Cardiac muscle cell (in vitro differentiated cells and primary cell): ENCODE data around the gene KHDC4. TPM values are rescaled to one million over a fixed set of nuclear protein-coding genes. Genes with fewer than 3 reads are reported as not detected.
"Not testable (repeated sequence)": the region's sequence is repeated elsewhere in the genome, so short reads cannot be mapped to it uniquely, and the experiment has no call there.

Source experiments
- DNase-seq, 2 donors: peaks; one replicate each; pipeline versions ENCODE4 v3.0.0 to v3.0.0-alpha.2; 2010 to 2017; ENCODE audit warnings: low read depth in 1 of 2, low spot score in 1 of 2
- H3K27ac ChIP-seq: fragments of 200-600 bp; sonication (generic); 2 replicates; pipeline ENCODE4 v1.5.1; 2016
- H3K27me3 ChIP-seq: fragments of 200-600 bp; sonication (generic); 2 replicates; pipeline ENCODE4 v1.6.0; 2016; ENCODE audit warnings: control low read depth
- H3K36me3 ChIP-seq: fragments of 200-600 bp; sonication (generic); 2 replicates; pipeline ENCODE4 v1.5.1; 2016; ENCODE audit warnings: control low read depth
- H3K4me1 ChIP-seq: fragments of 200-600 bp; sonication (generic); 2 replicates; pipeline ENCODE4 v1.8.1; 2017; ENCODE audit warnings: low read depth, mild to moderate bottlenecking, mixed run types
- H3K4me3 ChIP-seq: fragments of 200-600 bp; sonication (generic); 2 replicates; pipeline ENCODE4 v1.5.1; 2016; ENCODE audit warnings: mild to moderate bottlenecking
- H3K9me3 ChIP-seq: fragments of 200-600 bp; sonication (generic); 2 replicates; pipeline ENCODE4 v1.5.1; 2017; ENCODE audit warnings: low read depth, mild to moderate bottlenecking, control low read depth
- polyA plus RNA-seq: library from polyadenylated mRNA; unstranded; fragments of >200 nt; fragmentation: Nextera tagmentation; extraction: Ambion mirVana; gene quantifications from 2 replicates; pipeline ENCODE4 v1.2.1, GENCODE V29; 2016
- total RNA-seq: library from RNA; depleted of rRNA; stranded (reverse); fragments of >200 nt; gene quantifications from 2 replicates; pipeline ENCODE4 v1.2.3, GENCODE V29; 2016
- TF ChIP-seq, protein P1 (sequence below): IDR thresholded peaks from 2 replicates; pipeline ENCODE4 v1.5.1; 2012; ENCODE audit warnings: low read depth, mild to moderate bottlenecking, low read length

KHDC4 gene
- total and polyA plus RNA-seq, 2 experiments from 2014 or later, result 26.6 to 86.4 TPM

DNA sequence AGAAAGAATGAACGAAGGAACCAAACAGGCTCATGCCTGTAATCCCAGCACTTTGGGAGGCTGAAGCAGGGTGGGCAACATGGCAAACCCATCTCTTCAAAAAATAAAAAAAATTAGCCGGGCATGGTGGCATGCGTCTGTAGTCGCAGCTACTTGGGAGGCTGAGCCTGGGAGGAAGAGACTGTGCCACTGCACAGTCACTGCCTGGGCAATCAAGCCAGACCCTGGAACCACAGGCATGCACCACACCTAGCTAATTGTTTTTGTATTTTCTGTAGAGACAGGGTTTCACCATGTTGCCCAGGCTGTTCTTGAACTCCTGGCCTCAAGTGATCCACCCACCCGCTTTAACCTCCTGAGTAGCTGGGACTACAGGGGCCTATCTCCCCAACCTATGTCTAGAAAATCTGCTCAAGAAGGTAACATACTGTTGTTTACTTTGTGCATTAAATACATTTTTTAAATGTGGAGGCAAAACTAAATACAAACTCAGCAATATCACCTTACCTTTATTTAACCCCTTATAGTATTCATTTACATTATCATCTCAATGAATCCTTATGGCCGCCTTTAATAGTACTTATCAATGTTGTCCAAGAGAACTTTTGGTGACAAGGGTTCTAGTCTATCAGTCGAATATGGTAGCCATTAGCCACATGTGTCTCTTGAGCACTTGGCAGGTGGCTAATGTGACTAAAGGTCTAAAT lies 2.7 kb downstream of the KHDC4 start:
- no peak overlapping the region for H3K27ac ChIP-seq
- TF ChIP-seq, protein P1, sequence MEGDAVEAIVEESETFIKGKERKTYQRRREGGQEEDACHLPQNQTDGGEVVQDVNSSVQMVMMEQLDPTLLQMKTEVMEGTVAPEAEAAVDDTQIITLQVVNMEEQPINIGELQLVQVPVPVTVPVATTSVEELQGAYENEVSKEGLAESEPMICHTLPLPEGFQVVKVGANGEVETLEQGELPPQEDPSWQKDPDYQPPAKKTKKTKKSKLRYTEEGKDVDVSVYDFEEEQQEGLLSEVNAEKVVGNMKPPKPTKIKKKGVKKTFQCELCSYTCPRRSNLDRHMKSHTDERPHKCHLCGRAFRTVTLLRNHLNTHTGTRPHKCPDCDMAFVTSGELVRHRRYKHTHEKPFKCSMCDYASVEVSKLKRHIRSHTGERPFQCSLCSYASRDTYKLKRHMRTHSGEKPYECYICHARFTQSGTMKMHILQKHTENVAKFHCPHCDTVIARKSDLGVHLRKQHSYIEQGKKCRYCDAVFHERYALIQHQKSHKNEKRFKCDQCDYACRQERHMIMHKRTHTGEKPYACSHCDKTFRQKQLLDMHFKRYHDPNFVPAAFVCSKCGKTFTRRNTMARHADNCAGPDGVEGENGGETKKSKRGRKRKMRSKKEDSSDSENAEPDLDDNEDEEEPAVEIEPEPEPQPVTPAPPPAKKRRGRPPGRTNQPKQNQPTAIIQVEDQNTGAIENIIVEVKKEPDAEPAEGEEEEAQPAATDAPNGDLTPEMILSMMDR, result no peak
- H3K9me3 ChIP-seq, result no peaks in the 10 kb centered on the region
- DNase-seq, result no peak
- no peaks in the 10 kb centered on the region for H3K27me3 ChIP-seq
- no peak overlapping the region for H3K4me3 ChIP-seq
- peaks cover 50% of the 10 kb centered on the region for H3K36me3 ChIP-seq
- peaks cover 24% of the 10 kb centered on the region for H3K4me1 ChIP-seq

DNA sequence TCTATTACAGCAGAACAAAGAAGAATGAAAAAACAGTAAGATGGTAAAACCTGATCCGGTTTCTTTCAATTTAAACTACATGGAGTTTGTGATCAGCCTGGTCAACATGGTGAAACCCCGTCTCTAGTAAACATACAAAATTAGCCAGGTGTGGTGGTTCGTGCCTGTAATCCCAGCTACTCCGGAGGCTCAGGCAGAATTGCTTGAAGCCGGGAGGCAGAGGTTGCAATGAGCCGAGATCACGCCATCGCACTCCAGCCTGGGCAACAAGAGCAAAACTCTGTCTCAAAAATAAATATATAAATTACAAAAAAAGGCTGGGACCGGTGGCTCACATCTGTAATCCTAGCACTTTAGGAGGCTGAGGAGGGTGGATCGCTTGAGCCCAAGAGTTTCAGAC lies 3.5 kb downstream of the KHDC4 start:
- not testable (repeated sequence) for H3K9me3 ChIP-seq, H3K27ac ChIP-seq, H3K27me3 ChIP-seq, H3K4me3 ChIP-seq, DNase-seq
- peaks cover 24% of the 10 kb centered on the region for H3K4me1 ChIP-seq
- peaks cover 58% of the 10 kb centered on the region for H3K36me3 ChIP-seq

DNA sequence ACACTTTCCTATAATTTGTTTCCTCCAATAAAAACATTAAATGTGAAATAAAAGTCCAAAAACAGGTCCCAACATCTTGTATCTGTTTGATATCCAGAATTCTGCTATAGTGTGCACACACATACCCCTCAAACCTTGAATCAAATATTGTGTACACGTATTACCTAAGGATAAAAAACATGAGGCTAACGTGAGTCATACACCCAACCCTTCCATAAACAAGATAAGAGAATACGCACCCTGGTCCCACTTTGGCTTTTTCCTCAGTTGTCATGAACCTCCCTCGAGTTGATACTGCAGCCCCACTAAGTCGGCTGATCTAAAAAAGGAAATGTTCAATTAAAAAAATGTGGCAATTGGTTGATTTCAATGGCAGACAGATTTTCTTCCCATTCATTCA lies 5.2 kb downstream of the KHDC4 start:
- DNase-seq, result no peak
- H3K27ac ChIP-seq, result no peak overlapping the region

DNA sequence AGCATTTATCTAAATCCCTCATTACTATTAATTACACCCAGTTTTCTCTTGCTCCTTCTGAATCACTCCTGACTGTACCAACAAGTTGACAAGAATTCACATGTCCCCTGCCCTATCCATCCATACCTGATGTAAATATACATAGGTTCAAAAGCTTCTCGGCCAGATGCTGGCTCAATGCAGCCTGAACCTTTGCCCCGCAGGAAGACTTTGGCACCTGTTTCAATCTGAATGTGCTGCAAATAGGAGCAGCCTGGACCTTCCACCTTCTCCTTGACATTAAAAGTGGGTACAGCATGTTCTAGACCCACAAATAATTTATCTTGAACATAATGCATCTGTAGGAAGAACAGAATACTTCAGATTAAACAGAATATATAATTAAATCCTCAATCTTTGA lies 8.7 kb downstream of the KHDC4 start:
- H3K4me1 ChIP-seq, result no peaks in the 10 kb centered on the region
- H3K36me3 ChIP-seq, result peaks cover 79% of the 10 kb centered on the region
- H3K4me3 ChIP-seq, result no peak overlapping the region
- H3K27ac ChIP-seq, result no peak overlapping the region
- no peak for DNase-seq
- no peaks in the 10 kb centered on the region for H3K9me3 ChIP-seq
- TF ChIP-seq, protein P1, result no peak
- no peaks in the 10 kb centered on the region for H3K27me3 ChIP-seq

More for the DNA sequence above, 5.2 kb downstream of the KHDC4 start:
- Histone ChIP-seq H3K36me3 (peaks cover 69% of the 10 kb centered on the region), H3K4me3 (no peak overlapping the region), H3K4me1 (peaks cover 20% of the 10 kb centered on the region), H3K27me3 (no peaks in the 10 kb centered on the region), H3K9me3 (no peaks in the 10 kb centered on the region)
- TF ChIP-seq, protein P1, result no peak

DNA sequence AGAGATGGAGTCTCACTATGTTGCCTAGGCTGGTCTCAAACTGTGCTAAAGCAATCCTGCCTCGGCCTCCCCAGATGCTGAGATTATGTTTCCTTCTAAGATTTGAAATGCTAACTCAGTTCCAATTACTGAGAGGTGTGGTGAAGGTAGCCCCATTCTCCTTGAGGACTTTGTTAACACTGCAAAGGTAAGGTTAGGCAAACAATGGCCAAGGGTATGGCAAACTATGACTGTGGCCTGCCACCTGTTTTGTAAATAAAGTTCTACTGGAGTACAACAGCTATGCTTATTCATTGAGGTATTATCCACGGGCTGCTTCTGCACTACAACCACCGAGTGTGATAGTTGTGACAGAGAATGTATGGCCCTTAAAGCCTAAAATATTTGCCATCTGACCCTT lies 13.5 kb downstream of the KHDC4 start:
- TF ChIP-seq, protein P1, result no peak
- Histone ChIP-seq H3K36me3 (peaks cover 83% of the 10 kb centered on the region), H3K4me1 (no peaks in the 10 kb centered on the region), H3K27ac (no peak overlapping the region), H3K9me3 (no peaks in the 10 kb centered on the region), H3K4me3 (no peak overlapping the region), H3K27me3 (no peaks in the 10 kb centered on the region)
- DNase-seq, result no peak

DNA sequence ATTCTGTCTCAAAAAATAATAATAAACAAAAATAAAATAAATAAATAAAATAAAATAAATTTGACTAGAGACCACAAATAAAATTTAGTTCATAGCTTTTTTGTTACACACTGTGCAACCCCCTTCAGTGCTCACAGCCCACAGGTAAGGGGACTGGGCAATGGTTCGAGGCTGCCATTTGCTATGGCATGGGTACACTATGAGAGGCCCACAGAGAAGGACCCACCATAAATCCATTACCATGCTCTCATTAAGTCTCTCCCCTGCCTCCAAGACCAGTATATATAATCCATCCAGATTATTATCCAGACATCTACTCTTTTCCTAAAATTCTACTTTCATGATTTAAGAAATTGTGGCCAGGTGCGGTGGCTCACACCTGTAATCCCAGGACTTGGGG lies 14.4 kb downstream of the KHDC4 start:
- Histone ChIP-seq H3K4me3 (no peak overlapping the region), H3K27ac (no peak overlapping the region), H3K9me3 (no peaks in the 10 kb centered on the region), H3K27me3 (no peaks in the 10 kb centered on the region), H3K4me1 (no peaks in the 10 kb centered on the region), H3K36me3 (peaks cover 85% of the 10 kb centered on the region)
- TF ChIP-seq, protein P1, result no peak
- DNase-seq, result no peak
